Stimulated activated CD8-positive, alpha-beta memory T cell treated with anti-CD3 and anti-CD28 coated beads, Interleukin-12 subunit alpha, Interleukin-12 subunit beta, amount 100 ng/mL, for 24 hours (primary cell): ENCODE data around the gene CEMIP2.

ENCODE experiments used
- DNase-seq: peaks from one replicate; pipeline ENCODE4 v3.0.0-alpha.2; 2020; ENCODE audit errors: extremely low read depth

Gene CEMIP2

DNA sequence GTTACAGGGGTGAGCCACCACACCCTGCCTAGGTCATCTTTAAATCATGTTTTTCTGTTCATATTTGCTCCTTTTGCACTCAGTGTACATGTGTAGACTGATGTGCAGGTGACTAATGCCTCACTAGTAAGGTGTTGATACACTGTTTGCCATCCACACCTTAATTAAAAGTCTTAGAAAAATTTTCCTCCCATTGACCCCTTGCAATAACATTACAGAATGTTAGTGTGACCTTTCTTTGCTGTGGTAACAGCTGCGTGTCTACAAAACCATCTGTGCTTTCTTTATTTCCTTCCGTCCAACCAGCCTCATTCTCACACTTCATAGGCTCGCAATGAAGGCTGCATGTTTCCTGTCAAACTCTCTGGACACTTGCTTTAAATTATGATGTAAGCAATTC is 6.6 kb upstream of the CEMIP2 start:
- no peak for DNase-seq

DNA sequence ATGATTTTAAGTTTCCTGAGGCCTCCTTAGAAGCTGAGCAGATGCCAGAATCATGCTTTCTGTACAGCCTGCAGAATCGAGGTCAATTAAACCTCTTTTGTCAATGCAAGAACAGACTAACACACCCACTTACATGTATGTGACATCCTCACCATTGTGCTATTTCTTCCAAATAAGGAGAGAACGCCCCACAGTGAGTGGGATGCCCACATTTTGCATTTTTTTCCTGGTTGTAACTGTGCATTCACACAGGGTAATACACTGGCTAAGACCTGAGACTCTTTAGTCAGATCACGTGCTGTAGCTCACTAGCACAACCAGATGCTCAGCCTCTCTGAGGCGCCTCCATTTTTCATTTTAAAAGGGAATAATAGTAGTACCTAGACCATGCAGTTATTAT is 4.4 kb upstream of the CEMIP2 start:
- DNase-seq: no peak

DNA sequence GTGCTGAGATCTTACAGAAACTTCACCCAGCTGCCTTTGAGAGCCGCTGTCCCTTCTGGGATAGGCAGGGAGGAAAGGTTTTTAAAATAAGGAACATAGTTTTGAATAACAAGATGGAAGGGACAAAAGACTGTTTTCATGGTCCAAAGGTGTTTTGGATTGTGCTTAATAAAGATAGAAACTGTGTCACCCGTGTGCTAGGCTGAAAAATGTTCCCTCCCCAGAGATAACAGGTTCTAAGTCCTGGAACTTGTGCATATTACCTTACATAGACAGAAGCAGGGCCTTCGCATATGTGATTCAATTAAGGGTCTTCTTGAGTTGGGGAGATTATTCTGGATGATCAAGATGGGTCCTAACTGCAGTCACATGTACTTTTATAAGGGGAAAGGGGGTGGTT is 1.9 kb upstream of the CEMIP2 start:
- DNase-seq: no peak

DNA sequence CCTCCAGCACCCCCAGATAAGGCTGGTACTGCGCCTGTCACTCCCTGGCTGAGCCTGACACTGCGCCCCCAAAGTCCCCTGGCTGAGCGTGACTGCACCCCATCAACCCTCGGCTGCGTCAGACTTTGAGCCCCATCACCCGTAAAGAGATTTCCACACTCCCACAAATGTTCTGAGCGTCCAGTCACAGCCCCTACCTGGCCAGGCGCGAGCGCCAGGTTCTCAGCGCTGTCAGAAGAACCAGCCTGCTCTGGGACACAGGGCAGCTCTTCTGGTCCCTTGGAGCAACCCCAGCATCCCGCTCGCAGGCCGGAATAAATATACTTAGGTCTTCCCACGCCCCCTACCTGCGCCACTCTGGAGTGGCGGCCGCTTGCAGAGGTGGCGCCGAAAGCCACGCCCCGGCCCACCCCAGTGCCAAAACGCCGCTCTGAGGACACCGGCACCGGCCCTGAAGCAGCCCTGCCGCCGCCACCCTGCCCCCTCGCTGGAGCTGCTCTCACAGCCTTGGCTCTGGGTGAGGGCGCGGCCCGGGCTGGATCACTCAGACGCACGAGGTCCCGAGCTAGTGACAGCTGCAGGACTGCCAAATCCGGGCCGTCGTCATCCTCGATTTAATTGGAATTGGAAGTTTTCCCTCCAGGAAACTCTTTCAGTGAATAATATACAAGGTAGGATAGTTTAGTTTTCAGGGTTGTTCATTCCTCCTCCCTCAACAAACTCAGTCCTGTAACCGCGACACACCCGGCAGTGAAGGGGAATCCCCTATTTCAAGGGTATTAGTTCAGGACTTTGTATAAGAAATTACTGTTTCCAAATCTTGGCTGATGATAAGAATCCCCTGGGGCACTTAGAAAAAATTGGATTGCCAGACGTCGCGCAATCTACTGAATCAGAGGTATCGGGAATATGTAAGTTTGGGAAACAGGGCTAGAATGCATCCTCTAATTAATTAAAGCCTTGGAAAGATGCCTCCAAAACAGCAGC is 1.2 kb upstream of the CEMIP2 start:
- no peak for DNase-seq

DNA sequence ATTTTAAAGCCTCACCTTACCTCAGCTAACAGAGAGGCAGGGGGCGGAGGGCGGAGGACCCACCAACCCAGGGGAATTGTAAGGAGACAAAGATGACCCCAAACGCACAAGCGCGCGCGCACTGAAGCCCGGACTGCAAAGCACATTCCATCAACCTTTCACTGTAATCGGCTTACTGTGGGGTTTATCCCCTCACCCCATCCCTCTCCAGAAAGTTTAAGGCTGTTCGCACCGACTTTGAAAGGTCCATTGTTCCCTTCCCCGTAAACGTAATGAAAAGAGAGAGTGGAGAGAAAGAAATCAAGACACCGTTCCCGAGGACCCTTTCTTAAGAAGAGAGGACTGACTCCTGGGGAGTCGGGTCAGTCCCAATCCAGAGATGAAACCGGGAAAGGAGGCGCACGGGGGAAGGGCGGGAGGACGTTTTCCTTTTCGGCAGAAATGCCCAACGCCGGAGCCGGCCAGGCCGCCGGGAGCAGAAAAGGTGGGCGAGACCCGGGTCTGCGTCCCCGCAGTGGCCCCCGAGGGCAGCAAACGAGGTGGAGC is 464 bp downstream of the CEMIP2 start:
- no peak for DNase-seq

DNA sequence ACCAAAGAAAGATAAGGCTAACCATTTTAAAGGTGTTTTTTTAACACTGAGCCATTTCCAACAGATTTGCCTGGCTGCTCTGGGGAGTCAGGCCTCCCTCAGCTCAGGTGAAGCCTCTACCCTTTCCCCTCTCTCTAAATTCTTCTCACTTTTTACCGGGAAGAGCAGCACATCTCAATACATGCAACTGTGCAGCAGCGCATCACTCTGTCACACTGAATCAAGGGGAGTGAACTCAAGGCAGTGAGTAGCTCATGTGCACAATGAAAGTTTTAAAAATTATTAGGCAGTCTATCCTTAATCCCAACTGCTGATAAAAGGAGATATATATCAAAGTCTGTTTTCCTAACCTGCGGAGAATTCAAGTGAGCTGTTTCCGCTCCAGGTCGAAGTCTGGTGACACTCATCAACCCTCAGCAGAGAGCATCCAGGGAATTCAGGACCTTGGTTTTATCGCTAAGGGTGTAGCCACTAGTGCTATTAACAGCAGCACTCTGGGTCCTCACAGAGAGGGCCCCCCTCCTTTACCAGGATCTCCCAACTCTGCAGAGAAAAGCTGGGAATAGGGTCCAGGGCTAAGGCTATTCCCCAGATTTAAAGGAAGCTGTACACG is 1.0 kb downstream of the CEMIP2 start:
- no peak for DNase-seq

DNA sequence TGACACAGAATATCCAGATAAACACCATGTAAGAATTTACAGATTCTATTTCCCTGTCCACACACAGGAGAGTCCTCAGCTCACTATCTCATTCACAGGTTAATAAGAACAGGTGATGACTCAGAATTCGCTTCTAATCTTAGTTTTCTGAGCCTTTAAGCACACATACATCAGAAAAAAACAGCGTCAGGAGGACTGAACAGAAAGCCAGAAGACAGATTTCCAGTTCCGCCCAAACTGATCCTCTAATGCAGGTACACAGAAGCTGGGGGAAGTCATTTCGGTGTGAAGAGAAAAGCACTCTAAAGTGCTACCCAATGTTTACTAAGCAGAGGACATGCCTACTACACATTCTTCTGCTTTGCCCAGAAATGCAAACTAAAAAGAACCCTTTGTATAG is 1.6 kb downstream of the CEMIP2 start:
- no peak for DNase-seq

DNA sequence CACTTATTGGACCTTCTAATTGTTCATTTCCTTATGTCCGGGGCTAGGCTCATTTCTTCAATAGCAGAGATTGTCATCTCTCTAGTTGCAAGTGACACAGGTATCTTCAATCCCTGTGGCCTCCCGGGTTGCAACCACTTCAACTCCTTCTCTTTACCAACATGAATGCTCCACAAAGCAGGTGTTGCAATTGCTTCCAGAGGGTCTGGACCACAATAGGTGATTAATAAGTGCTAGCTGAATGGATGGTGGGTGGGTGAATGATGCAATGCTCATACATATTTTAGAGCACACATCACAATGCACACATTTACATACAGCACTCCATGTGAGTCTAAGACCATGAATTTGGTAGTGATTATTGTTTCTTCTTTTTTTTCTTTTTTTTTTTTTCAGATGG is 2.6 kb downstream of the CEMIP2 start:
- no peak for DNase-seq

DNA sequence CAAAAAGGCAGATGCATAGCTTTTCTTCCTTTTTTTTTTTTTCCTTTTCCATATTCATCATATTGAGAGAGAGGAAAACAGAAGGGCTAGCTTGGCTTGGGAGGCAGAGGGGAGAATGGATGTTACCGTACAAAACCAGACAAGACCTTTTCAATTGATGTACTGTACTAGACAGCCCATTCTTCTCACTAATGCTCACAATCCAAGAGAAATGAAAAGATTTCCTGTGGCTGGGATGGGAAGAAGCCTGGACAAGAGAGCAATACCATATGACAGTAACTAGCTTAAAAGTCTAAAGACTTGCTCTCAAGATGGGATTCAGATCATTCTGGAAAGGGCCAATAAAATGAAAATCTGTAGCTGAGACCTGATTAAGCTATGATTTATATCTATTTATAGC is 3.4 kb downstream of the CEMIP2 start:
- no peak for DNase-seq

DNA sequence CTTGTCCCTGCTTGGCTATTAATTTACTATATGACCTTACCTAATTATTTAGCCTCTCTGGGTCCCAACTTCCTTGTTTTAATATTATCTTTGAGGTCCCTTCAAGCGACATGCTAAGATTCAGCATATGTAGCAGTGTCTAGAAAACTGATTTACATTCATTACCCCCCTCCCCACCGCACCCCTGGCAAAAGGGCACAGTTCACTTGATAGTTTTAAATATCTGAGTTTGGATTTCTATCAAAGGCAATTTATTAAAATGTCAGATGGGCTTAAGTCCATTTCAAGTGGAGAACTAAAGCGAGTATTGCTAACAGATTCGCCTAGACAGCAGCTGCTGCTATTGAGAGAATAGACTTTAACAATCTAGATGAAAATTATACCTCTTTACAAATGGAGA is 3.9 kb downstream of the CEMIP2 start:
- no peak for DNase-seq

DNA sequence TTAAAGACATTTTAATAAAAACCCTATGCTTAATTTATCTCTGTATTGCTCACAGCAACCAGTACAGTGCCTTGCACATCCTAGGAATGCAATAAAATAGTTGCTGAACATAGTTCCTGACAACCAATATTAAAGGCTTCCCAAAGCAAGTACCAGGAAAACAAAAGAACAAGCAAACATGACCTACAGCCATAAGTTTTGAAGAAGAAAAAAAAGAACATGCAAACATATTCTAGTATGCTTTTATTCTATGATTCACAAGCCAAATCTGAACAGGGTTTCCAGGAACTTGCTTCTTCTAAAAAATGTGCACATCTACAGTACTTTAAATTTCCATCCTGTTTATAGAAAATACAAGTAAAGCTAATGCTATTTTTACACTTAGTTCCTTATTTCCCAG is 4.5 kb downstream of the CEMIP2 start:
- no peak for DNase-seq

DNA sequence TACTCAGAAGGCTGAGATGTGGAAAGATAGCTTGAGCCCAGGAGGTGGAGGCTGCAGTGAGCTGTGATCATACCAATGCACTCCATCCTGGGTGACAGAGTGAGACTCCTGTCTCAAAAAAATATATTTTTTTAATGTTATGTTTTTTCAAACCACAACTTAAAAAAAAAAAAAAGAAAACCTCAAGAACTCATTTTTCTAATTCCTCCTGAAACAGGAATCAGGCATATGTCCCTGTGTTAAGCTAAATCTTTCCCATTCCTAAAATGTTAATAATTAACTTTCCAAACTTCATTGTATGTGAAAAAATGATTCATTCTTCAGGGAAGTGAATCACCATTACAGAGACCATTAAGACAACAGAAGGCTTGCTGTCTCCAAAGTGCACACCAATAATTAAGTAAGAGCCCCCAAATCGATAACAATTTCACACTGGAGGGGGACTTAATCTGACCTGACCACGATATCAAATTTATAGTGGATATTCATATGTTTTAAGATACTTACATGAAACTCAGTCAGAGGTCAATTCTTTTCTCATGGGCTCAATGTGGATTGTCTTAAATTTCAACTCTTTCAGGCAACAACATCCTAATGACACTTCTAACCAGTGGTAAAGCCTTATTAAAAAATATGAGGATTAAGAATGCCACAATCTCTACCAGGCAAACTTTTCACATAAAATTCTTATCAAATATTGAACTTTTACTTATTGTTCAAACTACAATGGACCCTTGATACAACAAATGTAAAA is 5.2 kb downstream of the CEMIP2 start:
- no peak for DNase-seq

DNA sequence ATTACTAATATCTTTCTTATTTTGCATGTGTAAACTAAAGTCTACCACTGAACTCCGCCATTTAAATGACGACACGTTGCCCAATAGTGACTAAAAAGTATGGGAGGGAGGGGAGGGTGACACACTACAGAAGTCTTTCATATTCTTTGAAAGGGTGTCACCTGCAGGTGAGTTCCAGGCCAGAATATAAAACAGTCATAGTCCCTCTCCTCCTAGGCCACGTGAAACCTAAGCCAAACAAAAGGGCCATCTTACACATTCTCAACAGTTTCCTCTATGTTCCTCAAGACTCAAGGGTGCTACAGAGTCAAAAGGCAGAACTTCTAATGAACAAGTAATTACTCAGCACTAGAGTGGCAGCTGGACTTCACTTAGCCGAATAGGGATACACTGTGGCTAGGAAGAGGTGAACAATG is 6.4 kb downstream of the CEMIP2 start:
- no peak for DNase-seq

DNA sequence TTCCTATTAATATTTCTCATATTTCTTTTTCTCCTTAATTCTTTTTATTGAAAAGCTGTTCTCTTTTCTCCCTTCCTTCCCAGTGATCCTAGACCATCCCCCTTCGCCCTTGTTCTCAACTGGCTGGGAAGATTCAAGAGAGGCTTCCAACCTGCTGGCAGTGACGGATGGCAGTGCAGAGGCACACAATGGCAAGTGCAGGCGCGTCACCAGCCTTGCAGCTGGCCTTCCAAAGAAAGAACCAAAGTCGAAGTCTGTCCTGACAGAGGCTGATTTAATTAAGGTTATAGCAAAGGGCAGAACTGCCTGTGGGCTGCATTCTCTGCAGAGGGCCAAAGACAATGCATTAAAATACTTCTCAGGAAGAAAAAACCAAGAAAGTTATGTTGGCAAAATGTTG is 7.4 kb downstream of the CEMIP2 start:
- DNase-seq: no peak

DNA sequence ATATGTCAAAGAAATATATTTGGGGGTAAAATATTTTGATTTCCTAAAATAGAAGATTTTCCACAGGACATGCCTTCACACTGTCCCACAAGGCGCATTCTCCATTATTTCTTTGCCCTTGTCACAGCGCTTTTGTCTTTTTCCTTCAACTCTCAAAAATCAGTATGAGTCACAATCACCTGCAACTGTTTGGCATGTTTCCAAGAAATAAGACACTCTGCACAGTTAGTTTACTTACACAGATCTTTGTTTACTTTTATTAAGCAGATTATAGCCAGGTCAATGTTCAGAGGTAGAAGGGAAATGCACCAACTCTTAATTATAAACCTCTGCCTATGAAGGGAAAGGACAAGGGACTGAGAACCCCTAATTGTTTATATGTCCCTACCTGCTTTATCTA is 9.5 kb downstream of the CEMIP2 start:
- DNase-seq: no peak

DNA sequence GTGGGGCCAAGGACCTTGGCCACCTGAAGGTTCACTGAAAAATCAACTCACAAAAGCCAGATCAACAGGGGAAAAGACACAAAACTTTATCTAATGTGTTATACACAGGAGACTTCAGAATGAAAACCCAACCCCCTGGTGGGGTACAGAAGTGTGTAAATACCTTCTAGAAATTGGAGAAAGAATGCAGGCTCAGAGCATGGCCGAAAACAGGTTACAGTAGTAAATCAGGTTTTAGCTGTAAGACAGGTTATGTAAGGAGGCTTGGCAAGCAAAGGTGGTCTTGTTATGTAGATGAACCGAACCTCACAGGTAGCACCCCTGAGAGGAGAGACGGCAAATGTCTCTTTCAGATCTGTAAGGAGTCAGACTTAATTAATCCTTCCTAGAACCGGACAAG is 10.0 kb downstream of the CEMIP2 start:
- no peak for DNase-seq

DNA sequence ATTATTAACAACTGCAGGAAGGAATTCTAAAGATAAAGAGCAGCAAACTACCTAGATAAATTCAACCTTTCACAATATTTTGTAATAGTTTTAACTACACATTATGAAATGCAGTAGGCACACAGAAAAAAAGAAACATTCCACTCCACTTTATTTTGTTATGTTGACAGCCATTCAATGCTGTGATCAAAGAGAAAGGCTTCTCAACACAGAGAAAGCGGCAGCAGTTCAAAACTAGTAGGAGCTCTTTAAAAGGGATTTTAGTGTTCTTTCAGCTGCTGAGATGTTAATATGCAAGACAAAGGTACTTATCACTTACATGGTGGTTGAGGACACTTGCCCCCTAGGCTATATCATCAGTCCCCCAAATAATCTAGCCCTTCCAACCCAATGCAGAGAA is 11.6 kb downstream of the CEMIP2 start:
- no peak for DNase-seq

DNA sequence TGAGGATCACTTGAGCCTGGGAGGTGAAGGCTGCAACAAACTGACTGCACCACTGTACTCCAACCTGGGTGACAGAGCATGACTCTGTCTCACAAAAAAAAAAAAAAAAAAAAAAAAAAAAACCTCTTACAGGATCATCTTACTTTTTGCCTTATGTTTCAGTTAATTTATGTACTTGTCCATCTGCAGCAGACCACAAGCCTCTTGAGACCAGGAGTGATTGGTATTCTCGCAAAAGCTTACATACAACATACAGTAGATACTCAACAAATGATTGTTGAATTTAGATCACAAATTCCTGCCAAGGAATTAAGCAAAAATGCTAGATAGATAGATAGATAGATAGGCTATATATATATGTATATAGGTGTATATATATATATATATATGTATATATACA is 12.4 kb downstream of the CEMIP2 start:
- DNase-seq: no peak

DNA sequence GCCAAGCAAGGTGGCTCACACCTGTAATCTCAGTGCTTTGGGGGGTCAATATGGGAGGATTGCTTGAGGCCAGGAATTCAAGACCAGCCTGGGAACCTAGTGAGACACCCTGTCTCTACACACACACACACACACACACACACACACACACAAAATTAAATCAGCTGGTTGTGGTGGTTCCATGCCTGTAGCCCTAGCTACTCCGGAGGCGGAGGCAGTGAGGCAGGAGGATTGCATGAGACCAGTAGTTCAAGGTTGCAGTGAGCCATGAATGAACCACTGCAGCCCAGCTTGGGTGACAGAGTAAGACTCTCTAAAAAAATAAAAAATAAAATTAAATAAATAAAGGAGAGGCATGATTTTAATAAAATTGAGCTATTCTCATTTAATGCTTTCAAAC is 13.1 kb downstream of the CEMIP2 start:
- no peak for DNase-seq

DNA sequence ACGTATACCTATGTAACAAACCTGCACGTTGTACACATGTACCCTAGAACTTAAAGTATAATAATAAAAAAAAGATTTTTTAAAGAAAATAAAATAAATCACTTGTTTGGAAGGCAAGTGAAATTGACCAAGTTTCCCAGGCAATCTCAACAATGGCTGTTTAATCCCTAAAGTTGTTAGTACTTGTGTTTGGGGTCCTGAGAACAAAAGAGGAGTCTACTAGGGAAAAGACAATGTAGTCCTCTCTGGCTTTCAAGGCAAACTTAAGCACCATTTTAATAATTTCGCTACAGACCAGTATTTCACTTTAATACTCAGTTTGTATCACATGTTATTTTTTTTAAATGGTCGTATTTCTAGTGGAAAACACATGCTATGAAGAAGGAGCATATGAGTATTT is 14.2 kb downstream of the CEMIP2 start:
- DNase-seq: no peak

DNA sequence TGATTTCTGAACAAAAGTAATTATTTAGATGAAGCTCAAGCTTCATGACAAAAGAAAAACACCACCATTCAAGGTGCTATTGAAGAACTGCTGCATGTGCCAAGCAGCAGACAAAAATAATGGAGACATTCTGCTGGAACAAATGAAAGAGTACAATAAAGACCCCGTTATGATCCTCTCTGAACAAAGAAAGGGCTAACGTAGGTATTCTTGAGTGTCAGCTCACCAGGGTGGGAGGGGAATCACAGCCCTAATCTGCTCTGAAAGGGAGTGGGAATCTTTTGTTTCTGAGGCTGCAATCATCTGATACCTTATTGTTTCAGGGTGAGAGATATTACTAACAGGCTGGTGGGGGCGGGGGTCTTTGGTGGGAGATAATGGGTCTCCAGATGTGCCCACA is 15.4 kb downstream of the CEMIP2 start:
- no peak for DNase-seq

DNA sequence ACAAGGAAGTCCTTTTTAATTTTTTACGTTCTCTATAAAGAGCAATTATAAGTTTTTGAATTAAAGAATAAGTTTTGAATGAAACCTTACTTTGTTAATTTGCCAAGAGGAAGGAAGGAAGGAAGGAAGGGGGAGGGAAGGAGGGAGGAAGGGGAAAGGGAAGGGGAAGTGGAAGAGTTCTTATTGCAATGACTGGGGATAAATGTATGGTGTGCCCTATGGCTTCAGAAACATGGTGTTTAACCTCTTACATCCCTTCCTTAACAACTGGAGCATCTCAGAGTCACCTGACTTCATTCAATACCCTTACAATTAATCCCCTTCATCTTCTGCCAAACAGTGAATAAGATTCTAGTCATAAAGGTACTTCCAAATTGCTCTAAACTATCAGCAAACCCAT is 16.0 kb downstream of the CEMIP2 start:
- no peak for DNase-seq
